ENCODE data around the gene TACC2.

Gene TACC2

DNA sequence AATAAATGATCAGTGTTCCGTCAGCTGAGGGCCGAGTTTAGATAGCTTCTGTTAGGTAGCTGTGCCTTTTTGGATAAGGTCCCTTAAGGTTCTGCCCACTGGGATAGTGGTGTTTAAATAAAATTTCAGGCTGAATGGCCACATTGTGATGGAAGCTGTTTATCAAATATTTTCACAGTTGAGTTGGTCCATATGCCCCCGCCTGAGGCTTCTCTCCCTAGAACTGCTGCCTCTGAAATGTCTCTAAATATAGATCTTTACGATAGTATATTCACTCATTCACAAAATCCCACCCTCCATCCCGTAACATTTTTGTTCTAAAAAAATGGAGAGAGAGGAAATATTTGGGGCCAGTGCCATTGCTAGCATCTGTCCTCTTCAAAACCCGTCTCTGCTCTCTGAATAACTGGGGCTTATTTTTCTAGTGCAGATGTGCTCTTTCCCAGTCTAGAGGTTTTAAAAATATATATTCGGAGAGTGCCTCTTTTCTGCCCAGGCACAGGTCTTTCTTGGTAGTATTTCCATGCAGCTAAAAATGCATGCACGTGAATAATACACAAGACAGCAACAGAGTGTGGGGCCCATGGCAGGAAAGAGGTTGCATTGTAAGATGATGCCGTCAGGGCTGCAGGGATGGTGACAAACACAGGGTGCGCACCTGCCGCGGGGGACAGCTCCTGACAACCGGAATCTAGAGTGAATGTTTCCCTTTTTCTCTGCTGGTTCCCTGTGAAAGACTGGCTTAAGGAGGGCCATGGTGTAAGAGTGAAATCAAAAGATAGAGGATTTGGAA lies 176.7 kb downstream of the TACC2 start:
- H3K27ac Mint-ChIP-seq, result no peak overlapping the region
- H3K4me1 Mint-ChIP-seq (ENCODE audit: low read depth), result no peaks in the 10 kb centered on the region
- H3K9me3 Mint-ChIP-seq, result no peaks in the 10 kb centered on the region
- peaks cover 57% of the 10 kb centered on the region for H3K27me3 Mint-ChIP-seq (ENCODE audit: low read depth)
- no peak overlapping the region for H3K4me3 Mint-ChIP-seq
- H3K36me3 Mint-ChIP-seq (ENCODE audit: low read depth), result no peaks in the 10 kb centered on the region

DNA sequence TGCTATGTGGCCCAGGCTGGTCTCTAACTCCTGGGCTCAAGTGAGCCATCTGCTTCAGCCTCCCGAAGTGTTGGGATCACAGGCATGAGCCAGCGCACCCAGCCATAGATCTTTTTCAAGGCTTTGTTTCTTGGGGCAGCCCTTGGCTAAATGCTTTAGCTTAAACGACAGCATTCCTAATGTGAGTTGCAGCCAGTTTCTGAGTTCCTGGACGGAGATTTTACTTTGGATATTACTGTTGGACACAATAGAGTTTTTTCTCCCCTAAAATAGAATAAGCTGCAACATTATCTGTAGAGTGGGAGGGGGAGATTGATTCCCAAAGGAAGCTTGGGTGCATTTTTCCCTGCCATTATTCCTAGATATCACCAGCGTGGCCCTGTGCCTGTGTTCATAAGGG lies 179.1 kb downstream of the TACC2 start:
- H3K27me3 Mint-ChIP-seq (ENCODE audit: low read depth), result peaks cover 42% of the 10 kb centered on the region
- no peak overlapping the region for H3K4me3 Mint-ChIP-seq
- no peaks in the 10 kb centered on the region for H3K36me3 Mint-ChIP-seq (ENCODE audit: low read depth)
- H3K4me1 Mint-ChIP-seq (ENCODE audit: low read depth), result no peaks in the 10 kb centered on the region
- no peaks in the 10 kb centered on the region for H3K9me3 Mint-ChIP-seq
- no peak overlapping the region for H3K27ac Mint-ChIP-seq

DNA sequence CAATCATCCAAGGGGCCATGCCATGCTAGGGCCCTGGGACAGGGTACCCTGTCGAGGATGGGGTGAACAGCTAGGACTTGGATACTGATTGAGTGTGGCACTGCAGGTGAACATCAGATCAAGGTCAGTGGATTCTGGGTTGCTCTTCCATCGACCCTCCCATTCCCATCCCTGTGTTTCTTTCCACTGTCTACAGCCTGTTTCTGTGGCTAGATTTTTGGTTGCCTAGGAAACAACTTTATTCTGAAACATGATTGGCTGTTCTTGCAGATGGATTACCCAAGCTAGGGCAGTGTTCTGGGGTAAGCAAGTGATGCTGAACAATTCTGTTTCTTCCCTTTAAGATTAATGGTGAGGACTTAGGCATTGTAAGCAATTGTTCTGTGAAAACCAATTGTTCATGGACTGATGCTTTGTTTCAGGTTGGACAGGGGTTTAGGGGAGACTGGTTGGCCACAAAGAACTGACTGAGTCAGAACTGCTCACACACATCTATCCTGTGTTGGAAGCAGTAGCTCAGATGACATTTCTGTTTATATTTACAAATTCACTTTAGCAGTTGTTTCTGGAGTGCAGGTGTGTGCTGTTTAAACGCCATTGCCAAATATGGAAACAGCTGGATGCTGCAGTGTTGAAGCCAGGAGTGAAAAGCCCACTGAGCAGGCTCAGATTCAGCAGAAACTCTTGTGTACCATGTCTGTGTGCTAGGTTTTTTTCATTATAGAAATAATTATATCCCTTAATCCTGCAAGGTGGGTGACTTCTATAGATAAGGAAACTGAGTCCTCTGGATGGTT lies 179.8 kb downstream of the TACC2 start:
- H3K4me3 Mint-ChIP-seq, result no peak overlapping the region
- H3K36me3 Mint-ChIP-seq (ENCODE audit: low read depth), result no peaks in the 10 kb centered on the region
- H3K27ac Mint-ChIP-seq, result no peak overlapping the region
- H3K27me3 Mint-ChIP-seq (ENCODE audit: low read depth), result peaks cover 42% of the 10 kb centered on the region
- no peaks in the 10 kb centered on the region for H3K4me1 Mint-ChIP-seq (ENCODE audit: low read depth)
- H3K9me3 Mint-ChIP-seq, result no peaks in the 10 kb centered on the region

DNA sequence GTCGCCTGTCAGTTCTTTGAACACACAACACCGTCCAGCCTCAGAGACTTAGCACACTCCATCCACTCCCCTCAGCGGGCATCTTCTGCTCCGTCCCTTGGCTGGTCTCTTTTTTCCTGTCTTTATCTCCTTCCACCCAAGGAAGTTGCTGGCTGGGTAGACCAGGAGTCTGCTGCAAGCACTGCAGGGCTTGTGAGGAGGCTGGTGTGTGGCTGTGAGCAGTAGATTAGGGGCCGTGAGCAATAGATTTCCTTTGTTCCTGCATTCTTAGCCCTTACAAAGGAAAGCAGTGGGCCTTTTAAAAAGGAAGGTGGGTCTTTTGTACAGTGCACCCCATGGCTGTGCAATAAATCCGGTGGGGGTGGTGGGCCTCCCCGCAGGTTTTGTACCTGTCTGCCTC lies 181.8 kb downstream of the TACC2 start:
- H3K4me3 Mint-ChIP-seq, result no peak overlapping the region
- H3K27ac Mint-ChIP-seq, result no peak overlapping the region
- no peaks in the 10 kb centered on the region for H3K36me3 Mint-ChIP-seq (ENCODE audit: low read depth)
- peaks cover 22% of the 10 kb centered on the region for H3K27me3 Mint-ChIP-seq (ENCODE audit: low read depth)
- no peaks in the 10 kb centered on the region for H3K9me3 Mint-ChIP-seq
- H3K4me1 Mint-ChIP-seq (ENCODE audit: low read depth), result no peaks in the 10 kb centered on the region

DNA sequence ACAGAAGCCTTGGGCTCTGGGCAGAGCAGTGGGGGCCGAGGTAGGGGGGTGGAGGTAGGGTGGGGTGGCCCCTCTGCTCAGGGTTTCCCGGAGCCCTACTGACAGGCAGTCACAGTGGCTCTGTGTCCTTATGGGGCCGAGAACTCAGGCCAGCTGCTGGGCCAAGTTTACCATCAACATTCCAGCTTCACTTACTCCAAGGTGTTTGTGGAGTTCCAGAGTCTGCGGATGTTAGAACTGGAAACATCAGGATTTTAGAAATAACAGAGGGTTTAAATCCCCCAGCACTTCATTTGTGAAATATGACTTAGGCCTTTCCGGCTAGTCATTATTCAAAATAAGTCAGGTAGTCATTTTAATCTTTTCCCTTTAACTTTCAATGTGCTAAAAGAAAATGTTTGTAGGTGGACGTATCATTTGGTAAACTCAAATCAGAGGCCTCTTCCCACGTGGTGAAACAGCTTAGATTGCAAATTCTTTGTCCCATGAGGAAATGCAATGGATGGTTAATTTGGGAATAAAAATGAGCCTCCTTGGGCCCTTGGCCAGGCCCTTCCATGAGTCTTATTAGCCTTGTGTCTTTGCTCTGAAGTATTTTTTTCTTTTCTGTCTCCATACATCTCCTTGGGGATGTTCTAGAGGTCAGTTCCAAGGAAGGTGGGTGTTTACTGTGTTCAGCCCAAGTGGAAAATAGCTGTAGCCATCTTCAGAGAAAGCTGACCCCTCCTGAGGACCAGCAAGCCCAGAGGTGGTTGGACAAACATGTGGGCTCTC lies 182.5 kb downstream of the TACC2 start:
- no peaks in the 10 kb centered on the region for H3K9me3 Mint-ChIP-seq
- H3K36me3 Mint-ChIP-seq (ENCODE audit: low read depth), result no peaks in the 10 kb centered on the region
- no peak overlapping the region for H3K27ac Mint-ChIP-seq
- no peak overlapping the region for H3K4me3 Mint-ChIP-seq
- H3K27me3 Mint-ChIP-seq (ENCODE audit: low read depth), result peaks cover 15% of the 10 kb centered on the region
- no peaks in the 10 kb centered on the region for H3K4me1 Mint-ChIP-seq (ENCODE audit: low read depth)

DNA sequence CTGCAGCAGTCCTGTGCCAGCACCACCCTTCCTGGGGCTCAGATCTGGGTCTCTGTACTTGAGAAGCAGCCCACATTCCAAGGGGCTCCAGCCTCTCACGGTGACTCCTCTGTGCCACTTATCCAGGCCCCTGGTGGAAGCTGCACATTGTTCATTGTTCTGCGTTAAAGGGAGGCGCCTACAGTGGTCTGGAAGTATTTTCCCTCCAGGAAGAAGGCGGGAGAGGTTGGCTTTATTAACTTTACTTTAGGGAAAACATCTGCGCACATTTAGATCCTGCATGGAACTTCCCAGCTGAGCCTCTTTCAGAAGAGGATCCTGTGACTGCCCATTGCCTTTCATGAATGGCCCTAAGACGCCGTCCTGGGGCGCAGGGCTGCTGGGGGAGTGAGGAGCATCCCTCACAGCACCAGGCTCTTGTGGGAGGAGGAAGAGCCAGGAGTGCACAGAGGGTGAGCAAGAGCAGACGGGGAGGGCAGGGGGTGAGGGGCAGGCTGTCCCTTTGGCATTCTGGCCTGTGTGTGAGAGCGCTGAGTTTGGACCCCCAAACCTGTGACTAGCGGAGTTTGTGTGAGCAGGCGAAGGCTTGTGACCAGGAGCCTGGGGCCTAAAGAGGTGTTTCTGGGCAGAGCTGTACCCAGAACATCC lies 183.5 kb downstream of the TACC2 start:
- H3K4me3 Mint-ChIP-seq, result no peak overlapping the region
- H3K27ac Mint-ChIP-seq, result no peak overlapping the region
- peaks cover 7% of the 10 kb centered on the region for H3K27me3 Mint-ChIP-seq (ENCODE audit: low read depth)

DNA sequence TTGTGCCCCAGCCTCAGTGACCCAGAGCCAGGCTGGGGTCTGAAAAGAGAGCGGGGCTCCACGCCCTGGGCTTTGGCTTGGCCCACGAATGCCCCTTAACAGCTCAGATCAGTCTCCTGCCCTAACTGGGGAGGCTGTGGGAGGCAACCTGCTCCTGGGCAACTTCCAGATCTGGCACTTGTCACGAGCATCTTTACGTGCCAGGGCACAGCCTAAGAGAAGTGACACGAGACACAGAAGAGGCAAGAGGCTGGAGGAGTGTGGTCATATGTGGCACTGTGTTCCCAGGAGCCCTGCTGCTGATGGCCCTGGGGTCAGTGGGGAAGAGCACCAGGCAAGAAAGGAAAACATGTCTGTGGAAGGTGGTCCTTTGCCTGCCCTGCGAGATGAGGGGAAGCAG lies 184.4 kb downstream of the TACC2 start:
- no peaks in the 10 kb centered on the region for H3K36me3 Mint-ChIP-seq (ENCODE audit: low read depth)
- H3K4me1 Mint-ChIP-seq (ENCODE audit: low read depth), result no peaks in the 10 kb centered on the region
- H3K27me3 Mint-ChIP-seq (ENCODE audit: low read depth), result peaks cover 7% of the 10 kb centered on the region
- no peak overlapping the region for H3K27ac Mint-ChIP-seq
- no peak overlapping the region for H3K4me3 Mint-ChIP-seq
- H3K9me3 Mint-ChIP-seq, result no peaks in the 10 kb centered on the region

More for the DNA sequence above, 183.5 kb downstream of the TACC2 start:
- H3K4me1 Mint-ChIP-seq (ENCODE audit: low read depth), result no peaks in the 10 kb centered on the region
- no peaks in the 10 kb centered on the region for H3K36me3 Mint-ChIP-seq (ENCODE audit: low read depth)
- no peaks in the 10 kb centered on the region for H3K9me3 Mint-ChIP-seq

DNA sequence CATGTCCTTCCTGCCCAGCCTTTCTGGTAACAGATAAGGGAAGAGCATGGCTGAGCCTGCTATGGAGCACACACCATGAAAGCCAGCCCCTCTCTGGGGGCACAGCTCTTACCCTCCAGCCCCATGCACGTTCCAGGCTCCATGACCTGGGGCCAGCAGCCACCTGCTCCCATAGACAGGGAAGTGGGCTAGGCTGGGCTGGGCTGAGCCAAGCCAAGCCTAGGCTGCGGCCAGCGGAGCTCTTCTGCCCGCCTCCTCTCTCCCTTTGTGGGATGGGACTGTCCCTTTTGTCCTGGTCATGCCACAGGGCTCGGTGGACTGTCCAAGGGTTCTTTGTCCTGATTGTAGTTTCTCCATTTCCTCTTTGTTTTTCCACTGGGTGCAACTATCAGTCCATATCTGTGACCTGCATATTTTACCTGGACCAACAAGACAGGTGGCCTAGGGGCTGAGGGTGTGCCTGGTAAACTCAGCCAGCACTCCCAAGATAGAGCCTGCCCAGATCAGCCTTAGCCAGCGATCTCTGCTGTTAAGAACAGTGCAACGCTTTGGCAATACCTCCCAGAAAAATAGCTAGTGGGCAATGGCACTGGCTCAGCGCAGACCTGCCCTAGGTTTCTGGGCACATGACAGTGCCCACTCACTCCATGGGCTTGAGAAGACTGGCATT lies 184.9 kb downstream of the TACC2 start:
- no peak overlapping the region for H3K4me3 Mint-ChIP-seq
- H3K4me1 Mint-ChIP-seq (ENCODE audit: low read depth), result no peaks in the 10 kb centered on the region
- H3K27me3 Mint-ChIP-seq (ENCODE audit: low read depth), result peaks cover 7% of the 10 kb centered on the region
- no peaks in the 10 kb centered on the region for H3K9me3 Mint-ChIP-seq
- H3K36me3 Mint-ChIP-seq (ENCODE audit: low read depth), result no peaks in the 10 kb centered on the region
- H3K27ac Mint-ChIP-seq, result no peak overlapping the region

DNA sequence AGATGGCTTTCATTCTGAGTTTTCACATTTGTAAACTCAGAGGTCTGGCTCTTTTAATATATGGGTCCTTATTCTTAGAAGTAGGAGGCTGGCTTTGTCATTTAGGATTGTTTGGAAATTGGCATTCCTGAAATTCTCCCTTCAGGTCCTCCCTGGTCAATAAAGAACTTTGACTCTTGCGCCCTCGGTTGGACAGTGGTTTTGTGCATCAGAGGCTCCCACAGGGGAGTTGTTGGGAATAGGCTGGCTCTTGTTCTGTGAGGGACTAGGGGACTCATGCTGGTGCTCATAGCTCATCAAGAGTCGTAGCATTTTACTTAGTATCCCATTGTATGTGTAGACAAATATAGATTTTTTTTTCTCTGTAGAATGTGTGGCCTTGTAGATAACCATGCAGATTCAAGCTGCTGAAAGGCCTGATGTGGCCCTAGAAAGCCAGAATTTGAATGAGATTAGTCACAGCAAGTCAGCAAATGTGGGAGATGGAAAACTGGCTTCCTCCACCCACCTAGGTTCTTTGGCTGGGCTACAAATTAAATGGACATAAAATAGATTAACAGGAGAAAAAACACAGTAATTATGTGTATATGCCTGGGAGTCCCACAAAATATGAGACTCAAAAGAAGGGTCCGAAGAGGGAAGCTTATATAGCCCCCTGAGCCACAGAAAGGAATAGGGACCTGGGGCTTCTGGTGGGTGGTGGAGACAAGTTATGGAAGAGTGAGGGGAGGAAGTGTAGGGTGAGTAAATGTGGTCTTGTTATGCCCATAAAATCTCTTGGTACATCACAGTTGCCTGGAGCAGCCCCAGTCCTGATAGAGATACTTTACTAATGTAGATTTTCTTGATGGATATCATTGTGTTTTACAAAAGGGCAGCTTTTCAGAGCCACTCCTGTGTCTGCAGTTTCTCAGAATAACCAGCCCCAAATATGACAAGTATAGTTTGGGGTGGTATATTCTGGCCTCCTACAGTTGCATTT lies 187.6 kb downstream of the TACC2 start:
- Mint-ChIP-seq H3K27me3 (ENCODE audit: low read depth) (peaks cover 3% of the 10 kb centered on the region), H3K36me3 (ENCODE audit: low read depth) (no peaks in the 10 kb centered on the region), H3K4me3 (no peak overlapping the region), H3K9me3 (no peaks in the 10 kb centered on the region), H3K27ac (no peak overlapping the region), H3K4me1 (ENCODE audit: low read depth) (no peaks in the 10 kb centered on the region)

DNA sequence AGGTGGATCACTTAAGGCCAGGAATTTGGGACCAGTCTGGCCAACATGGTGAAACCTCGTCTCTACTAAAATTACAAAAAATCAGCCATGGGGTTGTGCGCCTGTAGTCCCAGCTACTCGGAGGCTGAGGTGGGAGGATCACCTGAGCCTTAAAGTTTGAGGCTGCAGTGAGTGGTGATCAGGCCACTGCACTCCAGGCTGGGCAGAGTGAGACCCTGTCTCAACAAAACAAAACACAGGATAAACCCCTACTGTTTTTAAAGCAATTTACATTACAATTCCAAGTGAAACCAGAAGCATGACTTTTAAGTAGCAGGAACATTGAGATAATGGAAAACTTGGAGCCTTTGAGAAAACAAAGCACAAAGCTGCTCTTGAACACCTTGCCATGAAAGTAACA lies 189.7 kb downstream of the TACC2 start:
- no peak overlapping the region for H3K4me3 Mint-ChIP-seq
- H3K27ac Mint-ChIP-seq, result no peak overlapping the region
- H3K36me3 Mint-ChIP-seq (ENCODE audit: low read depth), result no peaks in the 10 kb centered on the region
- no peaks in the 10 kb centered on the region for H3K27me3 Mint-ChIP-seq (ENCODE audit: low read depth)
- no peaks in the 10 kb centered on the region for H3K9me3 Mint-ChIP-seq
- H3K4me1 Mint-ChIP-seq (ENCODE audit: low read depth), result no peaks in the 10 kb centered on the region

DNA sequence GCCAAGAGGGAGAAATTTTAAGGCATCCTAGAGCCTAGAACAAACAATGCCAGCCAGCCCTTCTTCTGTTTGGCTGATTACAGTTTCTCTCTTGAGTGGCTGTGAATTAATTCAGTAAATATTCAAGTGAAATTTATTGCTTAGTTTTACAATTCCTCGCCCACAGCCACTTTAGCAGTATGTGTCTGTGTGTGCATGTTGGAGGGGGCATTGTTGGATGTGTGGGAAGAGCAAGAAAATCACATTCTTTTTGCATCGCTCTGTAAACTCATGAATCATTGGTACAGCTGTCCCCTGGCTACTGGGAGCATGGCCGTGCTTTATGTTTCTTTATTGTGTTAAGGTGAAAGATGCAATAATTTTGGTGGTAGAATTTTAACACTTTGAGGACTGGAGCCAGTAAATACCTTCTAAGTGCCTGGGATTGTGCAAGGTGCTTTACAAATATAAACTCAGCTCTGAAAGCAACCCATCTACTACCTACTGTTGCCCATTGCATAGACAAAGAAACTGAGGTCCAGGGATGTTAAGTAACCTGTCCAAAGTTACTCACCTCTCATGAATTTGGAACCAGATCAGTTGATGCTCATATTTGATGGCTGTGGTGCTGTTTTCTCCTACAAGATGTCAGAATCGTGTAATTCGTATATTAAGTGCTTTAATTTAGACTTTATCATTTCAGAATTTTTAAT lies 192.2 kb downstream of the TACC2 start:
- no peak overlapping the region for H3K4me3 Mint-ChIP-seq
- no peaks in the 10 kb centered on the region for H3K36me3 Mint-ChIP-seq (ENCODE audit: low read depth)
- no peaks in the 10 kb centered on the region for H3K4me1 Mint-ChIP-seq (ENCODE audit: low read depth)
- no peaks in the 10 kb centered on the region for H3K9me3 Mint-ChIP-seq
- no peaks in the 10 kb centered on the region for H3K27me3 Mint-ChIP-seq (ENCODE audit: low read depth)
- no peak overlapping the region for H3K27ac Mint-ChIP-seq

DNA sequence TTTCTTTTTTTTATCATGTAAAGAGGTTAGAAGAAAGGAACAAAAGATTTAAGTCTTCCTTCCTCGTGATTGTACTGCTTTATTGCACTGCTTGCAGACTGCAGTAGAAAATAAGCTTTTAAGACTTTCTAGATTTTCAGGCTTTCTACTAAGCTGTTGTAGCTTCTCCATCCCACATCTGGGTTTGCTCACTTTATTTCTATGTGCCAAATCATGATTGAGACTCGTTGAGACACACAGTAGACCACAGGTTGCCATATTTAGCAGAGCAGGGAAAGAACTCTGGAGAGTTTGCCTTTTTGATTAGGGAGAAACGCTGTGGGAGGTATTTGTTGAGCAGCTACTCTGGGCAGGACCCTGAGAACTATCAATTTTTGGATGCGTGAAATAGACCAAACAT lies 192.9 kb downstream of the TACC2 start:
- no peaks in the 10 kb centered on the region for H3K4me1 Mint-ChIP-seq (ENCODE audit: low read depth)
- H3K4me3 Mint-ChIP-seq, result no peak overlapping the region
- no peaks in the 10 kb centered on the region for H3K36me3 Mint-ChIP-seq (ENCODE audit: low read depth)

DNA sequence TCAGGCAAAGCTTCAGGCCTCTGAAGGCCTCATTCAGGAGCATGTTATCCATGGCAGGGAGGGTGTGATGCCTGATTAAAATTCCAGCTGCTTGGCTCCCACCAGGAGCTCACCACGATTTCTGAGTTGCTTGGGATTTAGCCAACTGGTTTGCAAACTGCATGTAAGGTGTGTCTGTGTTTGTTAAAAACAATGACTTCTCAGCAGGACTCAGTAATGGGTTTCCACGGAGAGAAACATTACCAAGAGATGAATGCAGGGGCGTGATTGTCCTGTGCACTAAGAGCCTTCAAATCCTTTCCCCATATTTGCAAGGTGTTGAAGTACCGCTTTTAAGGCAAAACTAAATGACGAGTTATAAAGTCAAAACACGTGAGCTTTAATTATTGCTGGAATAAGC lies 193.3 kb downstream of the TACC2 start:
- Mint-ChIP-seq H3K27me3 (ENCODE audit: low read depth) (no peaks in the 10 kb centered on the region), H3K36me3 (ENCODE audit: low read depth) (no peaks in the 10 kb centered on the region), H3K4me3 (no peak overlapping the region), H3K4me1 (ENCODE audit: low read depth) (no peaks in the 10 kb centered on the region), H3K9me3 (no peaks in the 10 kb centered on the region), H3K27ac (no peak overlapping the region)

More for the DNA sequence above, 192.9 kb downstream of the TACC2 start:
- Mint-ChIP-seq H3K9me3 (no peaks in the 10 kb centered on the region), H3K27ac (no peak overlapping the region), H3K27me3 (ENCODE audit: low read depth) (no peaks in the 10 kb centered on the region)

Data from T-helper 1 cell treated with Interleukin-12 subunit alpha and Interleukin-12 subunit beta and Interleukin-4 antibody, amounts not matched to agents 30 μg/mL and 1 μg/mL, for 36 hours (primary cell).